ENCODE data around the gene HYAL2. TPM values are rescaled to one million over a fixed set of nuclear protein-coding genes. Genes with fewer than 3 reads are reported as not detected.

HYAL2 gene
- total and polyA plus RNA-seq, 4 donors, result 19.5 to 57.6 (median 33.2) TPM

GRCh38 chr3:50354850-50355249, 32.3 kb upstream of the HYAL2 start (continued):
- TF ChIP-seq RAD21 (IDR thresholded peaks at IDR 0.05) (no peak), YY1 (IDR thresholded peaks at IDR 0.05) (no peak), EGR1 (IDR thresholded peaks at IDR 0.05; ENCODE audit: low read depth in 2 of 2) (no peak)

- DNase-seq (ENCODE audit: low spot score), result no peak
- H3K36me3 ChIP-seq (ENCODE audit: control insufficient read depth in 4 of 4, insufficient read depth in 3 of 4, low read depth in 1 of 4, low read length in 3 of 4), result peaks cover 11 to 23% (median 15%) of the 10 kb centered on the region in 4 donors
- no peak overlapping the region for H3K27ac ChIP-seq (ENCODE audit: low read depth in 1 of 2, low read length in 2 of 2)
- no peaks in the 10 kb centered on the region for H3K27me3 ChIP-seq (ENCODE audit: control insufficient read depth in 4 of 4, insufficient read depth in 4 of 4, low read length in 3 of 4)
- 93% methylated on average over 5 of the region's 5 CpGs for WGBS
- TF ChIP-seq TAF1 (conservative IDR thresholded peaks at IDR 0.05) (no peak), GABPA (IDR thresholded peaks at IDR 0.05 in 1 of 2, conservative IDR thresholded peaks at IDR 0.05 in 1 of 2) (no peak), REST (IDR thresholded peaks at IDR 0.05) (no peak), MAX (IDR thresholded peaks at IDR 0.05) (no peak), YY1 (IDR thresholded peaks at IDR 0.05) (no peak), FOXA2 (IDR thresholded peaks at IDR 0.05) (no peak), ZBTB33 (IDR thresholded peaks at IDR 0.05) (no peak), EGR1 (IDR thresholded peaks at IDR 0.05; ENCODE audit: low read depth in 2 of 2) (no peak), RAD21 (IDR thresholded peaks at IDR 0.05) (no peak), NR2F2 (IDR thresholded peaks at IDR 0.05) (no peak), RXRA (IDR thresholded peaks at IDR 0.05) (no peak), CTCF (IDR thresholded peaks at IDR 0.05; ENCODE audit: low read depth, low read length, missing input control) (no peak), HNF4G (IDR thresholded peaks at IDR 0.05) (no peak), ATF3 (IDR thresholded peaks at IDR 0.05) (no peak), HNF4A (conservative IDR thresholded peaks at IDR 0.05) (no peak), SP1 (IDR thresholded peaks at IDR 0.05) (no peak), JUND (IDR thresholded peaks at IDR 0.05) (no peak), FOXA1 (IDR thresholded peaks at IDR 0.05) (no peak)
- no peaks in the 10 kb centered on the region for H3K9me3 ChIP-seq (ENCODE audit: control insufficient read depth in 4 of 4, low read length in 3 of 4)
- no peak overlapping the region for H3K4me3 ChIP-seq (ENCODE audit: low read depth in 1 of 3, low read length in 3 of 3)
- H3K4me1 ChIP-seq (ENCODE audit: control insufficient read depth in 4 of 4, insufficient read depth in 4 of 4, low read length in 3 of 4), result peaks cover 23 to 85% (median 66%) of the 10 kb centered on the region in 4 donors
- no peak overlapping the region for H3K9ac ChIP-seq (ENCODE audit: low read depth in 1 of 2, low read length in 2 of 2)
These were observed 31.7 kb upstream of the HYAL2 start for GRCh38 chr3:50354186-50354764.

Measured in liver (tissue), 9 donors.